HepG2 (cell line): ENCODE results near the gene BOLL. TPM values are rescaled to one million over a fixed set of nuclear protein-coding genes. Genes with fewer than 3 reads are reported as not detected.

Experiments
- ATAC-seq: fragments of 200-7000 bp; cut with Tn5 transposase; 3 replicates; pipeline ENCODE4 v1.9.1; 2020; ENCODE audit warnings: mild to moderate bottlenecking, moderate library complexity
- BruUV-seq: library from RNA; stranded (reverse); fragments of 400-500 nt; replicated peaks from 2 replicates; lab custom pipeline; 2021; lab: Mats Ljungman, UMichigan
- CTCF ChIA-PET: fragments of 300-600 bp; formaldehyde crosslinking; extraction: SDS; loops from one replicate; lab custom pipeline; 2021; ENCODE audit warnings: low total read pairs, inconsistent platforms, low intra/inter-chr PET ratio; lab: Yijun Ruan, JAX
- POLR2A ChIA-PET: fragments of 350-600 bp; sonication (Branson Sonifier 250); formaldehyde crosslinking; loops from one replicate; lab custom pipeline; 2020; ENCODE audit warnings: antibody characterized with exemption, inconsistent platforms; lab: Yijun Ruan, JAX
- DNase-seq: peaks from one replicate; pipeline ENCODE4 v3.0.0-alpha.2; 2015; ENCODE audit warnings: low spot score
- FAIRE-seq: peaks from 3 replicates; lab custom pipeline; 2011; peaks lifted over from hg19 to GRCh38; lab: Jason Lieb, UNC
- H2AFZ ChIP-seq: one replicate; pipeline ENCODE4 v1.6.1; 2011; ENCODE audit warnings: low read length, inconsistent platforms
- H3K27ac ChIP-seq: fragments of 300-600 bp; 3 replicates; pipeline ENCODE4 v1.8.0; 2011; ENCODE audit warnings: mixed run types, mild to moderate bottlenecking, mixed read lengths, low read length, inconsistent platforms; ENCODE audit not compliant: insufficient read depth; ENCODE audit errors: extremely low read length
- H3K27me3 ChIP-seq, 2 experiments: fragments of 200-600 bp in 1 of 2; 2 replicates in 1 of 2; 3 replicates in 1 of 2; pipeline versions ENCODE4 v1.6.0 to v1.8.0; 2011; ENCODE audit warnings: low read length in 2 of 2, mild to moderate bottlenecking in 2 of 2, moderate library complexity in 2 of 2, inconsistent platforms in 1 of 2; ENCODE audit not compliant: insufficient read depth in 2 of 2, control insufficient read depth in 1 of 2
- H3K36me3 ChIP-seq, 2 experiments: fragments of 200-600 bp in 1 of 2; replicated peaks in 1 of 2; 2 replicates in 1 of 2; 3 replicates in 1 of 2; pipeline versions ENCODE4 v1.5.1 to v1.8.0; 2011; ENCODE audit warnings: low read length in 2 of 2, inconsistent platforms in 1 of 2; ENCODE audit not compliant: insufficient read depth in 2 of 2, control insufficient read depth in 1 of 2
- H3K4me1 ChIP-seq: 2 replicates; pipeline ENCODE4 v1.5.1; 2012; ENCODE audit warnings: low read length, inconsistent platforms; ENCODE audit not compliant: insufficient read depth
- H3K4me2 ChIP-seq: 2 replicates; pipeline ENCODE4 v1.6.0; 2011; ENCODE audit warnings: low read depth, low read length, inconsistent platforms
- H3K4me3 ChIP-seq, 3 experiments: fragments of 200-600 bp in 1 of 3; sonication (generic), shearing (Covaris generic) in 1 of 3; replicated peaks in 1 of 3; 2 replicates each; pipeline ENCODE4 v1.5.1; 2011 to 2016; ENCODE audit warnings: low read length in 3 of 3, inconsistent platforms in 2 of 3, low read depth in 2 of 3, mild to moderate bottlenecking in 2 of 3, control low read depth in 1 of 3, mixed read lengths in 1 of 3; ENCODE audit not compliant: insufficient read depth in 1 of 3
- H3K79me2 ChIP-seq: one replicate; pipeline ENCODE4 v1.6.1; 2011; ENCODE audit warnings: low read length, inconsistent platforms; ENCODE audit not compliant: insufficient read depth
- H3K9ac ChIP-seq: 2 replicates; pipeline ENCODE4 v1.6.0; 2011; ENCODE audit warnings: mild to moderate bottlenecking, low read depth, low read length, inconsistent platforms; ENCODE audit not compliant: insufficient read depth
- H3K9me3 ChIP-seq: 2 replicates; pipeline ENCODE4 v1.5.1; 2012; ENCODE audit warnings: mild to moderate bottlenecking, low read length
- H4K20me1 ChIP-seq: 2 replicates; pipeline ENCODE4 v1.6.0; 2011; ENCODE audit warnings: inconsistent platforms, mild to moderate bottlenecking, low read length, moderate library complexity; ENCODE audit not compliant: insufficient read depth
- EEA1 ChIP-seq: sonication (generic); formaldehyde crosslinking; IDR thresholded peaks from 2 replicates; pipeline ENCODE4 v1.5.1; 2020; ENCODE audit warnings: mild to moderate bottlenecking, missing genetic modification reagents, borderline replicate concordance
- HNF4G ChIP-seq, 2 experiments: sonication (generic) in 1 of 2; formaldehyde crosslinking in 1 of 2; IDR thresholded peaks; 2 replicates each; pipeline versions ENCODE4 v1.4.0 to v1.6.1; 2011 to 2020; ENCODE audit warnings: borderline replicate concordance in 2 of 2, low read depth in 2 of 2, mild to moderate bottlenecking in 2 of 2, low read length in 1 of 2, missing genetic modification reagents in 1 of 2, moderate library complexity in 1 of 2
- JUNB ChIP-seq: sonication (generic); formaldehyde crosslinking; IDR thresholded peaks from 2 replicates; pipeline ENCODE4 v1.8.0; 2022; ENCODE audit warnings: missing genetic modification reagents, mild to moderate bottlenecking, borderline replicate concordance
- LBX2 ChIP-seq: sonication (generic); formaldehyde crosslinking; IDR thresholded peaks from 2 replicates; pipeline ENCODE4 v1.5.0; 2020; ENCODE audit warnings: missing genetic modification reagents, mild to moderate bottlenecking, borderline replicate concordance
- MTF2 ChIP-seq: sonication (generic); formaldehyde crosslinking; IDR thresholded peaks from 2 replicates; pipeline ENCODE4 v1.5.0; 2020; ENCODE audit warnings: missing genetic modification reagents, borderline replicate concordance
- MXI1 ChIP-seq: IDR thresholded peaks from 3 replicates; pipeline ENCODE4 v1.6.1; 2012; ENCODE audit warnings: low read depth, low read length, inconsistent platforms, borderline replicate concordance
- MYC ChIP-seq: sonication (generic); formaldehyde crosslinking; IDR thresholded peaks from 2 replicates; pipeline ENCODE4 v1.9.0; 2021; ENCODE audit warnings: missing genetic modification reagents, borderline replicate concordance
- NFYB ChIP-seq: sonication (generic); formaldehyde crosslinking; IDR thresholded peaks from 2 replicates; pipeline ENCODE4 v1.4.0; 2020; ENCODE audit warnings: missing genetic modification reagents
- PBX3 ChIP-seq: sonication (generic); formaldehyde crosslinking; IDR thresholded peaks from 2 replicates; pipeline ENCODE4 v1.8.1; 2023; ENCODE audit warnings: missing genetic modification reagents, inconsistent platforms, borderline replicate concordance
- PLSCR1 ChIP-seq: sonication (generic); formaldehyde crosslinking; IDR thresholded peaks from 2 replicates; pipeline ENCODE4 v1.5.0; 2020; ENCODE audit warnings: missing genetic modification reagents, mild to moderate bottlenecking, borderline replicate concordance
- REL ChIP-seq: sonication (generic); formaldehyde crosslinking; conservative IDR thresholded peaks from 2 replicates; pipeline ENCODE4 v1.8.0; 2022; ENCODE audit warnings: mild to moderate bottlenecking, missing genetic modification reagents, moderate library complexity
- SMC3 ChIP-seq: IDR thresholded peaks from 2 replicates; pipeline ENCODE4 v1.6.1; 2011; ENCODE audit warnings: low read length, improper control_type of control experiment
- TAF15 ChIP-seq: fragments of 200-400 bp; formaldehyde crosslinking; IDR thresholded peaks from one replicate; pipeline ENCODE4 v1.6.1; 2018; ENCODE audit warnings: mild to moderate bottlenecking, low read depth, low read length; ENCODE audit not compliant: poor library complexity, severe bottlenecking
- ZBTB3 ChIP-seq: sonication (generic); formaldehyde crosslinking; IDR thresholded peaks from 2 replicates; pipeline ENCODE4 v1.4.0; 2020; ENCODE audit warnings: low read depth, mild to moderate bottlenecking, moderate library complexity, missing genetic modification reagents, borderline replicate concordance
- ZEB1 ChIP-seq: IDR thresholded peaks from 2 replicates; pipeline ENCODE4 v1.6.1; 2012; ENCODE audit warnings: mild to moderate bottlenecking, low read depth, inconsistent platforms; ENCODE audit not compliant: insufficient replicate concordance
- ZNF17 ChIP-seq: sonication (generic); formaldehyde crosslinking; IDR thresholded peaks from 2 replicates; pipeline ENCODE4 v1.5.0; 2020; ENCODE audit warnings: mild to moderate bottlenecking, missing genetic modification reagents
- ZNF607 ChIP-seq: sonication (generic); formaldehyde crosslinking; IDR thresholded peaks from 2 replicates; pipeline ENCODE4 v1.5.1; 2020; ENCODE audit warnings: missing genetic modification reagents, mild to moderate bottlenecking, borderline replicate concordance
- ZNF691 ChIP-seq: sonication (generic); formaldehyde crosslinking; IDR thresholded peaks from 2 replicates; pipeline ENCODE4 v1.4.0; 2020; ENCODE audit warnings: missing genetic modification reagents, low read depth, mild to moderate bottlenecking, borderline replicate concordance
- ZNF775 ChIP-seq: sonication (generic); formaldehyde crosslinking; IDR thresholded peaks from 2 replicates; pipeline ENCODE4 v1.4.0; 2020; ENCODE audit warnings: missing genetic modification reagents, mild to moderate bottlenecking, moderate library complexity, borderline replicate concordance
- ZNF850 ChIP-seq: sonication (generic); formaldehyde crosslinking; conservative IDR thresholded peaks from 2 replicates; pipeline ENCODE4 v1.9.0; 2021; ENCODE audit warnings: mild to moderate bottlenecking, missing genetic modification reagents
- in situ Hi-C: cut with HindIII; loops from 2 replicates; pipeline ENCODE4 v1.10.0; 2017; ENCODE audit warnings: low pct_unique_long_range_greater_than_20kb; ENCODE audit not compliant: extremely low pct_ligation_motif_present
- intact Hi-C: fragments of 100-400 bp; cut with micrococcal nuclease; formaldehyde crosslinking; loops from one replicate; pipeline ENCODE4 v1.10.0; 2022; ENCODE audit not compliant: unreplicated experiment
- polyA plus RNA-seq, 8 experiments: library from polyadenylated mRNA; depleted of rRNA in 3 of 8; stranded (reverse) in 7 of 8; unstranded in 1 of 8; fragments of >200 nt; fragmentation: Illumina TruSeq in 4 of 8; extraction: Trizol in 4 of 8; gene quantifications; 2 replicates each; pipeline versions ENCODE4 v1.2.1 to v1.2.3, GENCODE V29; 2011 to 2016; ENCODE audit warnings: low read depth in 4 of 8, missing spikeins in 1 of 8, mixed read lengths in 1 of 8; ENCODE audit not compliant: insufficient read depth in 1 of 8
- total RNA-seq, 5 experiments: library from RNA; depleted of rRNA; stranded (reverse); fragments of >200 nt; fragmentation: Illumina TruSeq; extraction: Trizol; gene quantifications; 2 replicates each; pipeline ENCODE4 v1.2.3, GENCODE V29; 2016; ENCODE audit warnings: low read depth in 1 of 5

Gene BOLL
- total and polyA plus RNA-seq, 2 of the 13 experiments (the other 11 are each of a cell fraction or from before 2014, with no cell fraction given), result not detected

GRCh38 chr2:197795277-197795676, 10.2 kb upstream of the BOLL start:
- H2AFZ ChIP-seq, result no peak overlapping the region
- CTCF ChIA-PET, result no interaction called here
- in situ Hi-C loops (no loop called here), intact Hi-C loops (no loop called here)
- no peaks in the 10 kb centered on the region for H3K9me3 ChIP-seq
- H3K9ac ChIP-seq, result no peak overlapping the region
- peaks cover 0 to 8% of the 10 kb centered on the region in 2 experiments; a peak in 2 of 5 replicates for H3K27me3 ChIP-seq
- H3K27ac ChIP-seq, result no peak overlapping the region
- H3K36me3 ChIP-seq, result no peaks in the 10 kb centered on the region
- H4K20me1 ChIP-seq, result no peaks in the 10 kb centered on the region
- no peaks in the 10 kb centered on the region for H3K79me2 ChIP-seq
- no peak for TF ChIP-seq ZNF691 (CRISPR knock-in tag)
- TF ChIP-seq NFYB, result no peak
- TF ChIP-seq TAF15, result no peak
- TF ChIP-seq LBX2, result no peak
- TF ChIP-seq ZNF607 (CRISPR knock-in tag), result no peak
- no peak for TF ChIP-seq ZNF850 (CRISPR knock-in tag)
- no peak for TF ChIP-seq REL (CRISPR knock-in tag)
- TF ChIP-seq HNF4G (IDR thresholded peaks at IDR 0.05; ENCODE audit: borderline replicate concordance, low read depth, low read length), result no peak
- no peak for TF ChIP-seq HNF4G (CRISPR knock-in tag; IDR thresholded peaks at IDR 0.05; ENCODE audit: borderline replicate concordance, low read depth)
- no peak for TF ChIP-seq JUNB (CRISPR knock-in tag)
- TF ChIP-seq MTF2 (CRISPR knock-in tag), result no peak
- no peak for TF ChIP-seq PLSCR1 (CRISPR knock-in tag)
- no peak for TF ChIP-seq SMC3
- no peak for TF ChIP-seq MYC
- TF ChIP-seq PBX3 (CRISPR knock-in tag), result no peak
- no peak for TF ChIP-seq ZEB1
- no peak for TF ChIP-seq ZNF775 (CRISPR knock-in tag)
- TF ChIP-seq ZNF17 (CRISPR knock-in tag), result no peak
- TF ChIP-seq EEA1 (CRISPR knock-in tag), result no peak
- no peak for TF ChIP-seq ZBTB3 (CRISPR knock-in tag)
- no peak for TF ChIP-seq MXI1
- TF ChIP-seq, all 625 proteins: peak for 0
- no TSS peak for BruUV-seq
- FAIRE-seq, result no peak
- H3K4me2 ChIP-seq, result no peak overlapping the region
- no peak for ATAC-seq
- no peaks in the 10 kb centered on the region for H3K4me1 ChIP-seq
- H3K4me3 ChIP-seq, result no peak overlapping the region
- DNase-seq, result no peak
- POLR2A ChIA-PET, result no interaction called here
